OCI-LY1 (cell line): ENCODE results near the gene SPOCK1.

Experiments
- H2AFZ ChIP-seq: fragments of 200-600 bp; sonication (generic), shearing (Covaris generic); 2 replicates; pipeline ENCODE4 v1.6.0; 2014; ENCODE audit warnings: antibody characterized with exemption, mild to moderate bottlenecking, low read length
- H3F3A ChIP-seq: fragments of 200-600 bp; sonication (generic), shearing (Covaris generic); 2 replicates; pipeline ENCODE4 v1.6.0; 2014; ENCODE audit warnings: mild to moderate bottlenecking, antibody characterized with exemption, low read length, moderate library complexity; ENCODE audit not compliant: insufficient read depth
- H3K27ac ChIP-seq: fragments of 200-600 bp; sonication (generic); 2 replicates; pipeline ENCODE4 v1.5.1; 2014; ENCODE audit warnings: low read length, mixed run types, mild to moderate bottlenecking, low read depth; ENCODE audit not compliant: poor library complexity, severe bottlenecking
- H3K27me3 ChIP-seq: fragments of 200-600 bp; sonication (generic); 2 replicates; pipeline ENCODE4 v1.6.0; 2014; ENCODE audit warnings: antibody characterized with exemption, mild to moderate bottlenecking, low read length, moderate library complexity; ENCODE audit not compliant: insufficient read depth
- H3K36me3 ChIP-seq: fragments of 200-600 bp; sonication (generic); 2 replicates; pipeline ENCODE4 v1.6.1; 2014; ENCODE audit warnings: mild to moderate bottlenecking, antibody characterized with exemption, low read length, moderate library complexity, mixed read lengths; ENCODE audit not compliant: insufficient read depth
- H3K4me1 ChIP-seq: fragments of 200-600 bp; sonication (generic); 2 replicates; pipeline ENCODE4 v1.5.1; 2014; ENCODE audit warnings: mild to moderate bottlenecking, low read length, moderate library complexity; ENCODE audit not compliant: insufficient read depth, severe bottlenecking
- H3K4me2 ChIP-seq: fragments of 200-600 bp; sonication (generic), shearing (Covaris generic); 2 replicates; pipeline ENCODE4 v1.6.1; 2014; ENCODE audit warnings: low read length
- H3K4me3 ChIP-seq: fragments of 200-600 bp; sonication (generic); 2 replicates; pipeline ENCODE4 v1.5.1; 2014; ENCODE audit warnings: low read length, low read depth, mild to moderate bottlenecking, mixed read lengths; ENCODE audit not compliant: poor library complexity, severe bottlenecking
- H3K79me2 ChIP-seq: fragments of 200-600 bp; shearing (Covaris generic); 2 replicates; pipeline ENCODE4 v1.6.1; 2016; ENCODE audit warnings: mixed run types, low read length, mixed read lengths; ENCODE audit not compliant: insufficient read depth
- H3K9ac ChIP-seq: fragments of 200-600 bp; sonication (generic), shearing (Covaris generic); 2 replicates; pipeline ENCODE4 v1.6.1; 2014; ENCODE audit warnings: mild to moderate bottlenecking, low read length, mixed read lengths
- H3K9me2 ChIP-seq: fragments of 200-600 bp; sonication (generic), shearing (Covaris generic); 2 replicates; pipeline ENCODE4 v1.6.1; 2014; ENCODE audit warnings: low read depth, mild to moderate bottlenecking, low read length, mixed read lengths
- H3K9me3 ChIP-seq: fragments of 200-600 bp; shearing (Covaris generic); 2 replicates; pipeline ENCODE4 v1.6.1; 2014; ENCODE audit warnings: low read length, mixed read lengths
- H4K20me1 ChIP-seq: fragments of 200-600 bp; sonication (generic), shearing (Covaris generic); 2 replicates; pipeline ENCODE4 v1.6.0; 2016; ENCODE audit warnings: mild to moderate bottlenecking, low read length; ENCODE audit not compliant: insufficient read depth
- EZH2 ChIP-seq: fragments of 200-600 bp; sonication (generic), shearing (Covaris generic); IDR thresholded peaks from 2 replicates; pipeline ENCODE4 v1.8.0; 2017; ENCODE audit warnings: borderline replicate concordance, mixed run types, mild to moderate bottlenecking, antibody characterized with exemption, low read length, moderate library complexity, mixed read lengths
- TF ChIP-seq, protein P1 (sequence below): fragments of 200-600 bp; sonication (generic), shearing (Covaris generic); IDR thresholded peaks from 2 replicates; pipeline ENCODE4 v1.5.1; 2017; ENCODE audit warnings: mild to moderate bottlenecking, antibody characterized with exemption, low read length, moderate library complexity, mixed read lengths

The SPOCK1 gene

DNA sequence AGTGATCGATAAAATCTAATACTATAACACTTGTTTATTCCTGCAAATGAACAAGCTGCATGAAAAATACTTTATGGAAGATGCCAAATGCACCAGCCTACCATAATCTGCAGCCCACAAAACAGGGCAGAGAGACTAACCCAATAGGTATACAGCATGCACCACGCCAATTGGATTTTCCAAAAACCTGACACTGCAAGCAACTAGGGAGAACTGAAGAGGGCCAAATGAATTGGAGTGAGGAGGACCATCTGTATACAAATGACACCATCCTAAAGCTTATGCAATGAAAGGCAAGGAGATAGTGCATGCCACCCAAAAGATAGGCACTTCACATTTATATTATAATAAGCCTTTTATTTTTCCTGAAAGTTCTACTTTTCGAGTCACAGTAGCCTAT, 100.4 kb downstream of the SPOCK1 start:
- H4K20me1 ChIP-seq: no peaks in the 10 kb centered on the region
- TF ChIP-seq, protein P1, sequence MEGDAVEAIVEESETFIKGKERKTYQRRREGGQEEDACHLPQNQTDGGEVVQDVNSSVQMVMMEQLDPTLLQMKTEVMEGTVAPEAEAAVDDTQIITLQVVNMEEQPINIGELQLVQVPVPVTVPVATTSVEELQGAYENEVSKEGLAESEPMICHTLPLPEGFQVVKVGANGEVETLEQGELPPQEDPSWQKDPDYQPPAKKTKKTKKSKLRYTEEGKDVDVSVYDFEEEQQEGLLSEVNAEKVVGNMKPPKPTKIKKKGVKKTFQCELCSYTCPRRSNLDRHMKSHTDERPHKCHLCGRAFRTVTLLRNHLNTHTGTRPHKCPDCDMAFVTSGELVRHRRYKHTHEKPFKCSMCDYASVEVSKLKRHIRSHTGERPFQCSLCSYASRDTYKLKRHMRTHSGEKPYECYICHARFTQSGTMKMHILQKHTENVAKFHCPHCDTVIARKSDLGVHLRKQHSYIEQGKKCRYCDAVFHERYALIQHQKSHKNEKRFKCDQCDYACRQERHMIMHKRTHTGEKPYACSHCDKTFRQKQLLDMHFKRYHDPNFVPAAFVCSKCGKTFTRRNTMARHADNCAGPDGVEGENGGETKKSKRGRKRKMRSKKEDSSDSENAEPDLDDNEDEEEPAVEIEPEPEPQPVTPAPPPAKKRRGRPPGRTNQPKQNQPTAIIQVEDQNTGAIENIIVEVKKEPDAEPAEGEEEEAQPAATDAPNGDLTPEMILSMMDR: no peak
- no peak for TF ChIP-seq EZH2
- H3F3A ChIP-seq: no peaks in the 10 kb centered on the region
- H3K9ac ChIP-seq: no peak overlapping the region
- no peaks in the 10 kb centered on the region for H3K9me2 ChIP-seq
- H3K27me3 ChIP-seq: no peaks in the 10 kb centered on the region
- no peaks in the 10 kb centered on the region for H3K36me3 ChIP-seq
- no peak overlapping the region for H3K27ac ChIP-seq
- H3K4me1 ChIP-seq: no peaks in the 10 kb centered on the region
- H2AFZ ChIP-seq: no peak overlapping the region
- H3K4me3 ChIP-seq: no peak overlapping the region
- no peaks in the 10 kb centered on the region for H3K9me3 ChIP-seq
- no peaks in the 10 kb centered on the region for H3K79me2 ChIP-seq
- no peak overlapping the region for H3K4me2 ChIP-seq

GRCh38 chr5:137398154-137398553, 101.0 kb downstream of the SPOCK1 start:
- no peaks in the 10 kb centered on the region for H3K27me3 ChIP-seq
- no peak overlapping the region for H3K9ac ChIP-seq
- no peaks in the 10 kb centered on the region for H3F3A ChIP-seq
- TF ChIP-seq, protein P1: no peak
- TF ChIP-seq EZH2: no peak
- no peaks in the 10 kb centered on the region for H3K4me1 ChIP-seq
- H3K9me2 ChIP-seq: no peaks in the 10 kb centered on the region
- H3K36me3 ChIP-seq: no peaks in the 10 kb centered on the region
- H4K20me1 ChIP-seq: no peaks in the 10 kb centered on the region
- H3K4me2 ChIP-seq: no peak overlapping the region
- H3K4me3 ChIP-seq: no peak overlapping the region
- no peaks in the 10 kb centered on the region for H3K9me3 ChIP-seq
- no peak overlapping the region for H3K27ac ChIP-seq
- no peaks in the 10 kb centered on the region for H3K79me2 ChIP-seq
- no peak overlapping the region for H2AFZ ChIP-seq

GRCh38 chr5:137395011-137395755, 103.9 kb downstream of the SPOCK1 start:
- Histone ChIP-seq H3K36me3 (no peaks in the 10 kb centered on the region), H4K20me1 (no peaks in the 10 kb centered on the region), H3K9me2 (no peaks in the 10 kb centered on the region), H3K4me3 (no peak overlapping the region), H3K27me3 (no peaks in the 10 kb centered on the region), H3K9ac (no peak overlapping the region), H3K27ac (no peak overlapping the region), H3K9me3 (no peaks in the 10 kb centered on the region), H3K4me2 (no peak overlapping the region), H3K4me1 (no peaks in the 10 kb centered on the region), H3F3A (no peaks in the 10 kb centered on the region), H3K79me2 (no peaks in the 10 kb centered on the region), H2AFZ (no peak overlapping the region)
- TF ChIP-seq, protein P1: no peak
- TF ChIP-seq EZH2: no peak
